CD4-positive, alpha-beta T cell treated with Interleukin-2 at 100 ng/mL for 4 hours (primary cell): Measurements from ENCODE around the gene KCNIP1.

Source experiments
- DNase-seq: peaks from one replicate; pipeline ENCODE4 v3.0.0-alpha.2; 2020; ENCODE audit warnings: low spot score

Gene KCNIP1

GRCh38 chr5:170629566-170630175, 125.9 kb downstream of the KCNIP1 start:
- DNase-seq: no peak

GRCh38 chr5:170630226-170630625, 126.4 kb downstream of the KCNIP1 start:
- DNase-seq: no peak

- no peak for DNase-seq
These were observed 126.9 kb downstream of the KCNIP1 start for GRCh38 chr5:170630711-170631141.

- no peak for DNase-seq
These were observed 127.8 kb downstream of the KCNIP1 start for GRCh38 chr5:170631466-170632195.

- DNase-seq: no peak
These were observed 128.6 kb downstream of the KCNIP1 start for GRCh38 chr5:170632266-170632984.

- DNase-seq: peak; percentile 32
These were observed 129.1 kb downstream of the KCNIP1 start for GRCh38 chr5:170632985-170633234.

- DNase-seq: no peak
These were observed 129.6 kb downstream of the KCNIP1 start for GRCh38 chr5:170633235-170634081.

- no peak for DNase-seq
These were observed 130.6 kb downstream of the KCNIP1 start for GRCh38 chr5:170634256-170634990.

GRCh38 chr5:170635706-170636105, 131.9 kb downstream of the KCNIP1 start:
- DNase-seq: no peak

GRCh38 chr5:170636206-170636605, 132.4 kb downstream of the KCNIP1 start:
- DNase-seq: no peak

GRCh38 chr5:170636801-170637477, 133.1 kb downstream of the KCNIP1 start:
- no peak for DNase-seq

- no peak for DNase-seq
These were observed 134.2 kb downstream of the KCNIP1 start for GRCh38 chr5:170638051-170638450.

GRCh38 chr5:170638454-170639220, 134.8 kb downstream of the KCNIP1 start:
- DNase-seq: peak; percentile 53

GRCh38 chr5:170639221-170639925, 135.6 kb downstream of the KCNIP1 start:
- no peak for DNase-seq

- no peak for DNase-seq
These were observed 137.1 kb downstream of the KCNIP1 start for GRCh38 chr5:170640731-170641588.

- DNase-seq: no peak
These were observed 137.8 kb downstream of the KCNIP1 start for GRCh38 chr5:170641589-170642031.

GRCh38 chr5:170642066-170642735, 138.4 kb downstream of the KCNIP1 start:
- no peak for DNase-seq
